ENCODE data around the gene CT47C1. TPM values are rescaled to one million over a fixed set of nuclear protein-coding genes. Genes with fewer than 3 reads are reported as not detected.

CT47C1 gene
- total RNA-seq, 1 experiment from 2014 or later: not detected

- CTCF ChIA-PET: no interaction called here
- TF ChIP-seq CTCF (IDR thresholded peaks at IDR 0.05): no peak
- TF ChIP-seq TCF7L2 (IDR thresholded peaks at IDR 0.05; ENCODE audit: low read depth, low read length): no peak
- TF ChIP-seq POLR2AphosphoS5 (IDR thresholded peaks at IDR 0.05; ENCODE audit: low read depth, low read length): no peak
- TF ChIP-seq REST (IDR thresholded peaks at IDR 0.05; ENCODE audit: insufficient read depth in 1 of 2, low read depth in 2 of 2, low read length in 1 of 2): no peak
- no peak for TF ChIP-seq SIN3A (IDR thresholded peaks at IDR 0.05; ENCODE audit: borderline replicate concordance, insufficient read depth, low read depth, low read length)
- in situ Hi-C loops (cut with HindIII; ENCODE audit: low pct_unique_long_range_greater_than_20kb, low sequenced_read_pairs) (no loop called here), intact Hi-C loops (cut with micrococcal nuclease; ENCODE audit: unreplicated experiment) (no loop called here)
- BruUV-seq (replicated peaks): no TSS peak
- Histone ChIP-seq H3K27me3 (ENCODE audit: control insufficient read depth, insufficient read depth, low read length) (peaks cover 11% of the 10 kb centered on the region), H3K9me3 (ENCODE audit: control insufficient read depth, insufficient read depth, low read depth, low read length) (no peaks in the 10 kb centered on the region), H3K4me1 (ENCODE audit: control insufficient read depth, insufficient read depth, low read length) (no peaks in the 10 kb centered on the region), H3K36me3 (ENCODE audit: control insufficient read depth, insufficient read depth, low read length) (no peaks in the 10 kb centered on the region), H3K4me3 (ENCODE audit: low read depth in 2 of 2, low read length in 2 of 2) (no peak overlapping the region), H3K27ac (ENCODE audit: low read length) (no peak overlapping the region)
- POLR2A ChIA-PET: interaction anchor here (0.5 to 0.7 kb wide), 2 partner anchors 23 to 1338 kb away, joined by 6 to 12 read pairs; no protein-coding TSS in a partner anchor
- ATAC-seq (no peak), DNase-seq (ENCODE audit: low read depth, low spot score) (no peak)
Measured at GRCh38 chrX:119121341-119121740, 48.5 kb downstream of the CT47C1 start.

Other genes starting within 250 kb of the CT47C1 start
- 0.10 TPM for gene ZCCHC12, start 249.2 kb upstream of the CT47C1 start, total RNA-seq (2021; ENCODE audit: unreplicated experiment)
- 13.1 TPM for gene LONRF3, start 98.4 kb upstream of the CT47C1 start, total RNA-seq (2021; ENCODE audit: unreplicated experiment)
- gene KIAA1210, start 54.8 kb downstream of the CT47C1 start, total RNA-seq (2021; ENCODE audit: unreplicated experiment): not detected
- 83.3 TPM for gene PGRMC1, start 163.3 kb downstream of the CT47C1 start, total RNA-seq (2021; ENCODE audit: unreplicated experiment)